Stimulated activated CD8-positive, alpha-beta memory T cell treated with anti-CD3 and anti-CD28 coated beads, Interleukin-12 subunit alpha, Interleukin-12 subunit beta, amount 100 ng/mL, for 1 hour (primary cell): ENCODE data around the gene RAB6B.

Experiments used
- DNase-seq: peaks from one replicate; pipeline ENCODE4 v3.0.0-alpha.2; 2020; ENCODE audit warnings: low read depth

Gene RAB6B

GRCh38 chr3:133894353-133895207 lies 1.1 kb downstream of the RAB6B start:
- no peak for DNase-seq

- no peak for DNase-seq
Measured at GRCh38 chr3:133893683-133894352, 1.9 kb downstream of the RAB6B start.

GRCh38 chr3:133892541-133893231 lies 3.0 kb downstream of the RAB6B start:
- DNase-seq, result no peak

- DNase-seq, result no peak
Measured at GRCh38 chr3:133891662-133892378, 3.9 kb downstream of the RAB6B start.

GRCh38 chr3:133890972-133891644 lies 4.6 kb downstream of the RAB6B start:
- no peak for DNase-seq

GRCh38 chr3:133890037-133890436 lies 5.6 kb downstream of the RAB6B start:
- DNase-seq, result no peak

- no peak for DNase-seq
Measured at GRCh38 chr3:133888726-133889340, 6.8 kb downstream of the RAB6B start.

GRCh38 chr3:133887803-133888703 lies 7.6 kb downstream of the RAB6B start:
- no peak for DNase-seq

- DNase-seq, result no peak
Measured at GRCh38 chr3:133887074-133887802, 8.4 kb downstream of the RAB6B start.

GRCh38 chr3:133886031-133886722 lies 9.5 kb downstream of the RAB6B start:
- DNase-seq, result no peak

GRCh38 chr3:133884887-133885711 lies 10.6 kb downstream of the RAB6B start:
- DNase-seq, result no peak

- no peak for DNase-seq
Measured at GRCh38 chr3:133884054-133884886, 11.4 kb downstream of the RAB6B start.

- no peak for DNase-seq
Measured at GRCh38 chr3:133883641-133884040, 12.0 kb downstream of the RAB6B start.

GRCh38 chr3:133882986-133883586 lies 12.6 kb downstream of the RAB6B start:
- no peak for DNase-seq

GRCh38 chr3:133881939-133882825 lies 13.5 kb downstream of the RAB6B start:
- no peak for DNase-seq
